Prostate gland (tissue), 2 donors: Measurements from ENCODE around the gene PROK2. TPM values are rescaled to one million over a fixed set of nuclear protein-coding genes. Genes with fewer than 3 reads are reported as not detected.

ENCODE experiments used
- DNase-seq: peaks from one replicate; pipeline ENCODE4 v3.0.0-alpha.2; 2019; ENCODE audit warnings: low spot score
- H3K27ac ChIP-seq, 2 donors: fragments of 200-600 bp; sonication (generic); 2 replicates each; pipeline ENCODE4 v1.5.1; 2017 to 2019
- H3K27me3 ChIP-seq: fragments of 200-600 bp; sonication (generic); replicated peaks from 2 replicates; pipeline ENCODE4 v1.5.1; 2019; ENCODE audit not compliant: insufficient read depth
- H3K36me3 ChIP-seq, 2 donors: fragments of 200-600 bp; sonication (generic); 1 replicate in 1 of 2; 2 replicates in 1 of 2; pipeline versions ENCODE4 v1.5.1 to v1.8.1; 2017 to 2019
- H3K4me1 ChIP-seq: fragments of 200-600 bp; sonication (generic); replicated peaks from 2 replicates; pipeline ENCODE4 v1.5.1; 2019
- H3K4me3 ChIP-seq, 2 donors: fragments of 200-600 bp; sonication (generic); 2 replicates each; pipeline ENCODE4 v1.5.1; 2017 to 2019
- H3K9me3 ChIP-seq: fragments of 200-600 bp; sonication (generic); 2 replicates; pipeline ENCODE4 v1.5.1; 2017
- POLR2A ChIP-seq: fragments of 450-650 bp; IDR thresholded peaks from one replicate; pipeline ENCODE4 v1.6.1; 2016; ENCODE audit warnings: antibody characterized with exemption, mild to moderate bottlenecking
- POLR2AphosphoS5 ChIP-seq: sonication (generic); formaldehyde crosslinking; IDR thresholded peaks from one replicate; pipeline ENCODE4 v1.6.1; 2017; ENCODE audit warnings: antibody characterized with exemption
- WGBS: methylation state at CpG from one replicate; pipeline ENCODE4 v1.1.5; 2018; 5-methylcytosine and 5-hydroxymethylcytosine counted together
- intact Hi-C: fragments of 100-400 bp; cut with DNase I; formaldehyde crosslinking; loops from one replicate; pipeline ENCODE4 v1.14.2; 2022
- total RNA-seq, 2 donors: library from RNA; depleted of rRNA; stranded (reverse); fragments of >200 nt; gene quantifications; one replicate each; pipeline ENCODE4 v1.1.0, GENCODE V29; 2016
- TF ChIP-seq, protein P1 (sequence below), 4 experiments: fragments of 200-600 bp in 2 of 4; fragments of 450-650 bp in 2 of 4; sonication (generic) in 2 of 4; IDR thresholded peaks; 1 replicate in 3 of 4; 2 replicates in 1 of 4; pipeline ENCODE4 v1.5.1; 2016 to 2019; ENCODE audit warnings: antibody characterized with exemption in 4 of 4, mild to moderate bottlenecking in 2 of 4, moderate library complexity in 2 of 4

The PROK2 gene
- total RNA-seq, 2 donors from 2014 or later, result 2.3 TPM; not detected in 1

DNA sequence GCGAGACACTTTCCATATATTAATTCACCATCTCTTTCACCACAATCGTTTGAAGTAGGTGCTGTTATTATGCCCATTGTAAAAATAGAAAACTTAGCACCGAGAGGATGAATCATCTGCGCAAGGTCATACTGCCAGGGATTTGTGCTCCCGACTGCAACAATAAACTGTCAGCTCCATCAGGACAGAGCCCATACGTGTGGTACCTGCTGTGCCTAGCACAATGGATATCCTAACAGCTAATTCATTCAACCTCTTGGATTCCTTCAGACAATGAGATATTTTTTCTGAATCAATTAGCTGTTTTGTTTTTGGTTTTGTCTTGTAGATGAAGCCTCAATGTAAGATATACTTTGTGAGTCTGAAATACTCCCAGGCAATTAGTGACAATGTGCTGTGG lies 32.3 kb upstream of the PROK2 start:
- 79% methylated on average over 6 of the region's 6 CpGs for WGBS
- Histone ChIP-seq H3K4me3 (no peak overlapping the region), H3K27ac (no peak overlapping the region), H3K4me1 (no peaks in the 10 kb centered on the region), H3K9me3 (no peaks in the 10 kb centered on the region), H3K27me3 (no peaks in the 10 kb centered on the region), H3K36me3 (no peaks in the 10 kb centered on the region)
- intact Hi-C loops, result no loop called here
- TF ChIP-seq, protein P1, sequence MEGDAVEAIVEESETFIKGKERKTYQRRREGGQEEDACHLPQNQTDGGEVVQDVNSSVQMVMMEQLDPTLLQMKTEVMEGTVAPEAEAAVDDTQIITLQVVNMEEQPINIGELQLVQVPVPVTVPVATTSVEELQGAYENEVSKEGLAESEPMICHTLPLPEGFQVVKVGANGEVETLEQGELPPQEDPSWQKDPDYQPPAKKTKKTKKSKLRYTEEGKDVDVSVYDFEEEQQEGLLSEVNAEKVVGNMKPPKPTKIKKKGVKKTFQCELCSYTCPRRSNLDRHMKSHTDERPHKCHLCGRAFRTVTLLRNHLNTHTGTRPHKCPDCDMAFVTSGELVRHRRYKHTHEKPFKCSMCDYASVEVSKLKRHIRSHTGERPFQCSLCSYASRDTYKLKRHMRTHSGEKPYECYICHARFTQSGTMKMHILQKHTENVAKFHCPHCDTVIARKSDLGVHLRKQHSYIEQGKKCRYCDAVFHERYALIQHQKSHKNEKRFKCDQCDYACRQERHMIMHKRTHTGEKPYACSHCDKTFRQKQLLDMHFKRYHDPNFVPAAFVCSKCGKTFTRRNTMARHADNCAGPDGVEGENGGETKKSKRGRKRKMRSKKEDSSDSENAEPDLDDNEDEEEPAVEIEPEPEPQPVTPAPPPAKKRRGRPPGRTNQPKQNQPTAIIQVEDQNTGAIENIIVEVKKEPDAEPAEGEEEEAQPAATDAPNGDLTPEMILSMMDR (IDR thresholded peaks at IDR 0.05), result no peak
- TF ChIP-seq POLR2A (no peak), POLR2AphosphoS5 (no peak)
- DNase-seq, result no peak

DNA sequence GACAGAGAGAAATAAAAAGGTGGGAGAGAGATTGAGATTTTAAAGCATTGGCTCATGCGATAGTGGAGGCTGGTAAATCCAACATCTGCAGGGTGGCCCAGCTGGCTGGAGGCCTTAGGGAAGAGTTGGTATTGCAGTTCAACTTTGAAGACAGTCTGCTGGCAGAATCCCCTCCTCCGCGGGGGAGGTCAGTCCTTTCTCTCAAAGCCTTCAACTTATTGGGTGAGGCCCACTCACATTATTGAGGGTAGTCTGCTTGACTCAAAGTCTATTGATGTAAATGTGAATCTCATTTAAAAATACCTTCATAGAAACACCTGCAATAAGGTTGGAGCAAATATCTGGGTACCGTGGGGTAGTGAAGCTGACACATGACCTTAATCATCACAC lies 31.8 kb upstream of the PROK2 start:
- intact Hi-C loops, result no loop called here
- whole genome bisulfite sequencing, result 90% methylated on average over 4 of the region's 4 CpGs
- no peak for DNase-seq

DNA sequence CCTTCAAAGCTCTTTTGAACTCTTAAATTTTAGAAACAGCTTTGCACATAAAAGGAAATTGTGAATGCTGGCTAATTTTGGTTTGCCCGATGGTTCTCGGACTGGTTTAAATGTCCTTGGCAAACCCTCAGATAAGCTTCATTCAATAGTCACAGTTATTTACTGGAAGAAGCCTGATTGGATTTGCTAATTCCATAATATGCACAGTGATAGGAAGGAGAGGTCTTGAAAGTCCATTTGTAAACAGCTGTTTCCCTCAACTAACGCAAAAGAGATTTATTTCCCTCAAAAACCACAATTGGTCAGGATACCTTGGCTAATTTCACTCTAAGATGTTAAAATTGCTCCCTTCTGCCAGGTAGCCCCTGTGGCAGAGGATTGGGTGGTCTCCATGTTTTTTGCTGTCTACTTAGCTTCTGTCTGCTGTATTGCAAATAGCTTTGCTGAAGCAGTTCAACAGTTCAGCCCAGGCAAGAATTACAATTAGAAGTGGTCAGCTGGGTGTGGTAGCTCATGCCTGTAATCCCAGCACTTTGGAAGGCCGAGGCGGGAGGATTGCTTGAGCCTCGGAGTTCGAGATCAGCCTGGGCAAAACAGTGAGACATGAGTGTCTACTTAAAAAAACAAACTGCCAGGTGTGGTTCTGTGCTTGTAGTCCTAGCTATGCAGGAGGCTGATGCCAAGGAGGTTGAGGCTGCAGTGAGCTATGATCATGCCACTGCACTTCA lies 30.6 kb upstream of the PROK2 start:
- DNase-seq, result no peak
- TF ChIP-seq POLR2A (no peak), POLR2AphosphoS5 (no peak)
- TF ChIP-seq, protein P1 (IDR thresholded peaks at IDR 0.05), result no peak
- Histone ChIP-seq H3K4me1 (no peaks in the 10 kb centered on the region), H3K27ac (no peak overlapping the region), H3K27me3 (no peaks in the 10 kb centered on the region), H3K4me3 (no peak overlapping the region), H3K9me3 (no peaks in the 10 kb centered on the region), H3K36me3 (no peaks in the 10 kb centered on the region)
- WGBS, result 87% methylated on average over 7 of the region's 7 CpGs
- intact Hi-C loops, result no loop called here

More for the DNA sequence above, 31.8 kb upstream of the PROK2 start:
- H3K4me3 ChIP-seq, result no peak overlapping the region
- H3K4me1 ChIP-seq, result no peaks in the 10 kb centered on the region
- H3K9me3 ChIP-seq, result no peaks in the 10 kb centered on the region
- H3K36me3 ChIP-seq, result no peaks in the 10 kb centered on the region
- H3K27ac ChIP-seq, result no peak overlapping the region
- H3K27me3 ChIP-seq, result no peaks in the 10 kb centered on the region
- TF ChIP-seq POLR2AphosphoS5 (no peak), POLR2A (no peak)
- TF ChIP-seq, protein P1 (IDR thresholded peaks at IDR 0.05), result no peak

DNA sequence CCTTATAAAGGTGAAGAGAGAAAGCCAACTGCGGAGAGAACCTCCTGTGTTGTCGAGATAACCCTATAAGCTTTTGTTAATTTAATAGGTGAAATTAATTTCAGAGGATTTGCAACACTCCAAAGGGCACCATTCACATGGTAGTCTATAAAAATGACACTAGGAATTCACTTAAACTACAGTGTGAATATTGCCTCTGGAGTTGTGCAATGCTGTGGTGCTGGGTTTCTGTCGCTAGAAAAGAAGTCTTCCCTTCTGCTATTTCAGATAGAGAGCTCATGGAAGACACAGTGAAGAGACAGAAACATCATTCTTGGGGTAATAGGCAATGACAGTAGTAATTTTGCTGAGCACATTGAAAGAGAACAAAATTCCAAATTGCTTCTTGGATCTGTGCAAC lies 28.8 kb upstream of the PROK2 start:
- Histone ChIP-seq H3K36me3 (no peaks in the 10 kb centered on the region), H3K4me3 (no peak overlapping the region), H3K9me3 (no peaks in the 10 kb centered on the region), H3K4me1 (no peaks in the 10 kb centered on the region), H3K27me3 (no peaks in the 10 kb centered on the region), H3K27ac (no peak overlapping the region)
- TF ChIP-seq, protein P1 (IDR thresholded peaks at IDR 0.05), result no peak
- TF ChIP-seq POLR2AphosphoS5 (no peak), POLR2A (no peak)
- no peak for DNase-seq
- intact Hi-C loops, result no loop called here
- 93% methylated on average over 3 of the region's 3 CpGs for WGBS

DNA sequence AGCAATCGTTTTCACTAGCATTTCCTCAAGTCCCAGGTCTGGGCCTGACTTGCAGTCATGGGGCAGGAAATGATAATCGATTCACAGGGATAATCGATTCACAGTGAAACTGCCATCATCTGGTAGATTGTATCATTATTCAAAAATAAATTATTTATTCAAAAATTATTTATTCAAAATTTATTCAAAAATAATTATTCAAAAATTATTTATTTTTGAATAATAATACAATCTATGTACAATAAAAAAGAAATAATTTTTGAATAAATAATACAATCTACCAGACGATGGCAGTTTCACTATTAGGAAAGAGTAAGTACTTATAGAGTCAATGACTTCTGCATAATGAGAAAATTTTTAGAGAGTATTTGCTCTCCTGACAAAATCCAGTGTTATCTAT lies 28.1 kb upstream of the PROK2 start:
- no peak for DNase-seq
- TF ChIP-seq POLR2AphosphoS5 (no peak), POLR2A (no peak)
- TF ChIP-seq, protein P1 (IDR thresholded peaks at IDR 0.05), result no peak
- H3K9me3 ChIP-seq, result no peaks in the 10 kb centered on the region
- no peaks in the 10 kb centered on the region for H3K4me1 ChIP-seq
- no peaks in the 10 kb centered on the region for H3K27me3 ChIP-seq
- H3K4me3 ChIP-seq, result no peak overlapping the region
- 93% methylated on average over 4 of the region's 4 CpGs for WGBS
- no peaks in the 10 kb centered on the region for H3K36me3 ChIP-seq
- intact Hi-C loops, result no loop called here
- H3K27ac ChIP-seq, result no peak overlapping the region
